ENCODE measurements around the gene CDC123.
"Not testable (repeated sequence)": the region's sequence is repeated elsewhere in the genome, so short reads cannot be mapped to it uniquely, and the experiment has no call there.

CDC123 gene

GRCh38 chr10:12195603-12196506 lies at the start of gene CDC123, which contains the start of gene NUDT5:
Gene CDC123 (plus strand): TSS chr10:12196188. CDS start chr10:12196246, 58 bp downstream.
Gene NUDT5 (minus strand): TSS chr10:12195891. CDS start chr10:12186291, 9,600 bp downstream.
- peak; percentile 73 for DNase-seq (ENCODE audit: low read depth)

GRCh38 chr10:12150163-12150562 lies 45.8 kb upstream of the CDC123 start:
- no peak for DNase-seq (ENCODE audit: low read depth)

- DNase-seq (ENCODE audit: low read depth): no peak
These were observed 41.5 kb upstream of the CDC123 start for GRCh38 chr10:12154516-12154915.

- DNase-seq (ENCODE audit: low read depth): no peak
These were observed 39.4 kb upstream of the CDC123 start for GRCh38 chr10:12156367-12157123.

- no peak for DNase-seq (ENCODE audit: low read depth)
These were observed 37.9 kb upstream of the CDC123 start for GRCh38 chr10:12158111-12158510.

- DNase-seq (ENCODE audit: low read depth): no peak
These were observed 35.3 kb upstream of the CDC123 start for GRCh38 chr10:12160664-12161063.

GRCh38 chr10:12162927-12163326 lies 33.1 kb upstream of the CDC123 start:
- DNase-seq (ENCODE audit: low read depth): no peak

- no peak for DNase-seq (ENCODE audit: low read depth)
These were observed 31.9 kb upstream of the CDC123 start for GRCh38 chr10:12164085-12164484.

- no peak for DNase-seq (ENCODE audit: low read depth)
These were observed 31.0 kb upstream of the CDC123 start for GRCh38 chr10:12165036-12165435.

GRCh38 chr10:12165999-12166775 lies 29.8 kb upstream of the CDC123 start:
- DNase-seq (ENCODE audit: low read depth): no peak

- not testable (repeated sequence) for DNase-seq (ENCODE audit: low read depth)
These were observed 24.5 kb upstream of the CDC123 start for GRCh38 chr10:12171512-12171911.

- DNase-seq (ENCODE audit: low read depth): no peak
These were observed 18.3 kb upstream of the CDC123 start for GRCh38 chr10:12177642-12178041.

GRCh38 chr10:12179606-12180170 lies 16.3 kb upstream of the CDC123 start:
- DNase-seq (ENCODE audit: low read depth): no peak

- no peak for DNase-seq (ENCODE audit: low read depth)
These were observed 15.6 kb upstream of the CDC123 start for GRCh38 chr10:12180221-12180974.

GRCh38 chr10:12181065-12181775 lies 14.8 kb upstream of the CDC123 start:
- peak; percentile 56 for DNase-seq (ENCODE audit: low read depth)

- DNase-seq (ENCODE audit: low read depth): no peak
These were observed 11.8 kb upstream of the CDC123 start for GRCh38 chr10:12184165-12184564.

- DNase-seq (ENCODE audit: low read depth): no peak
These were observed 9.7 kb upstream of the CDC123 start for GRCh38 chr10:12186323-12186722.

- DNase-seq (ENCODE audit: low read depth): no peak
These were observed 8.6 kb upstream of the CDC123 start for GRCh38 chr10:12187321-12187905.

- no peak for DNase-seq (ENCODE audit: low read depth)
These were observed 7.3 kb upstream of the CDC123 start for GRCh38 chr10:12188656-12189055.

GRCh38 chr10:12189426-12189825 lies 6.6 kb upstream of the CDC123 start:
- no peak for DNase-seq (ENCODE audit: low read depth)
